ENCODE measurements around the gene ITGA2B. TPM values are rescaled to one million over a fixed set of nuclear protein-coding genes. Genes with fewer than 3 reads are reported as not detected.

The ITGA2B gene
- total RNA-seq, 1 experiment from 2014 or later = 8.3 TPM

DNA sequence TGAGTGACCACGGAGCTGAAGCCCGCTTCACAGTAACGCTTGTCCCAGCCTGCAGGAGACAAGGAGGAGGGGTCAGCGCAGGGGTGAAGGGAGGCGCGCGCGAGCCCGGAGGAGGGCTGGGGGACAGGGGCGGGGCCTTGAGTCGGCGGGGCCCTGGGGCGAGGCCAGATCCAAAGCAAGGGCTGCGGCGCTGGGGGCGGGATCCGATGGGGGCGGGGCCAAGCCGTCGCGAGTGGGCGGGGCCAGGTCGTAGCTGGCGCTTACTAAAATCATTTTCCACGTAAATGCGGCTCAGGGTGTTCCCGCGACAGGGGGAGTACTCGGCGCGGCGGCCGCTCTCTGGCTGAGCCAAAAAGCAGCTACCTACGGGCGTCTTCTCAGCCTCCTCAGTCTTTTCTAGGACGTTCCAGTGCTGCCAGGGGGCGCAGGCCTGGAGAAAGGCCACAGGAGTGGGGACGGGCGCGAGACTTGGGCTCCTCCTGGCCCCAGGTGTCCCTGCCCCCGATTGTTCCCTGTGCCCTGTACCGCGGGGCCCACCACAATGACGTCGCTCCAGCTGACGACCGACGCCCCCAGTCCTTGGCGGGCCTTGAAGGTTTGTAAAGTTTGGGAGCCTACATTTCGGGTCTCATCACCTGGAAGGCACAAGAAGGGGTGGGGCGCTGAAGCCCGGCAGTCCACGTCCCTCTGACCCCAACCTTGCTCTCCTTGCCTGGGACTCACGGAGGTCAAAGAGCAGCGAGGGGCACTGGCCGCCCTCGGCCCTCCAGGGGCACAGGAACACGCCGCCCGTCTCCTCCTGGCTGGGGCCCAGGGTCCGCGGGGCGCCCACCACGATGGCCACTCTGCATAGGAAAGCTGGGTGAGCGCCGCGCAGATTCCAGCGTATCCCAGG, 3.9 kb downstream of the ITGA2B start:
- H2BK120ac ChIP-seq (ENCODE audit: low read depth, low read length, poor library complexity, severe bottlenecking) = no peak overlapping the region
- H3K79me2 ChIP-seq (ENCODE audit: insufficient read depth, low read length) = no peaks in the 10 kb centered on the region
- peaks cover 16% of the 10 kb centered on the region for H3K23me2 ChIP-seq (ENCODE audit: insufficient read length, low read depth, low read length, poor library complexity, severe bottlenecking)
- no peaks in the 10 kb centered on the region for H3K9me3 Mint-ChIP-seq
- no peak overlapping the region for H3K27ac Mint-ChIP-seq
- H3K14ac ChIP-seq (ENCODE audit: insufficient read depth, low read length) = 0 out of 2 replicates have a peak overlapping the region, but pooled peaks have one; percentile 10
- no peak overlapping the region for H2AFZ ChIP-seq (ENCODE audit: low read length)
- H3K23ac ChIP-seq (ENCODE audit: insufficient read length, low read depth, low read length) = no peak overlapping the region
- peaks cover 14% of the 10 kb centered on the region; the same call in 1 of the 2 replicates for H3K27me3 ChIP-seq (ENCODE audit: insufficient read depth, low read length)
- H3K18ac ChIP-seq (ENCODE audit: insufficient read length, low read depth, low read length) = peak overlapping the region; percentile 47
- no peak overlapping the region for H3K9ac ChIP-seq (ENCODE audit: extremely low read depth, insufficient read length, low read length)
- no peak overlapping the region for H4K91ac ChIP-seq (ENCODE audit: insufficient read length, low read depth, low read length)
- H3K56ac ChIP-seq (ENCODE audit: insufficient read length, low read depth, low read length) = no peak overlapping the region
- H2BK15ac ChIP-seq (ENCODE audit: low read depth, low read length) = no peak overlapping the region
- no peak overlapping the region for H2BK12ac ChIP-seq (ENCODE audit: insufficient read length, low read depth, low read length)
- no peak overlapping the region for H4K8ac ChIP-seq (replicated peaks; ENCODE audit: insufficient read length, low read depth, low read length)
- H2AK5ac ChIP-seq (ENCODE audit: insufficient read length, low read length) = no peak overlapping the region
- no CpG with 5 or more reads among the region's 68 CpGs for WGBS (ENCODE audit: extremely low coverage, insufficient read length, low lambda C conversion rate)
- no peaks in the 10 kb centered on the region for H3K9me3 ChIP-seq (ENCODE audit: control insufficient read depth, low read depth, low read length)
- peak overlapping the region; percentile 68 to 85 for H3K4me3 Mint-ChIP-seq
- H3T11ph ChIP-seq (ENCODE audit: low read length) = no peak overlapping the region
- no peaks in the 10 kb centered on the region for H3K36me3 Mint-ChIP-seq (ENCODE audit: insufficient read depth in 1 of 3, low read depth in 3 of 3)
- H2BK20ac ChIP-seq (ENCODE audit: low read depth, low read length, poor library complexity, severe bottlenecking) = no peak overlapping the region
- TF ChIP-seq, protein P1, sequence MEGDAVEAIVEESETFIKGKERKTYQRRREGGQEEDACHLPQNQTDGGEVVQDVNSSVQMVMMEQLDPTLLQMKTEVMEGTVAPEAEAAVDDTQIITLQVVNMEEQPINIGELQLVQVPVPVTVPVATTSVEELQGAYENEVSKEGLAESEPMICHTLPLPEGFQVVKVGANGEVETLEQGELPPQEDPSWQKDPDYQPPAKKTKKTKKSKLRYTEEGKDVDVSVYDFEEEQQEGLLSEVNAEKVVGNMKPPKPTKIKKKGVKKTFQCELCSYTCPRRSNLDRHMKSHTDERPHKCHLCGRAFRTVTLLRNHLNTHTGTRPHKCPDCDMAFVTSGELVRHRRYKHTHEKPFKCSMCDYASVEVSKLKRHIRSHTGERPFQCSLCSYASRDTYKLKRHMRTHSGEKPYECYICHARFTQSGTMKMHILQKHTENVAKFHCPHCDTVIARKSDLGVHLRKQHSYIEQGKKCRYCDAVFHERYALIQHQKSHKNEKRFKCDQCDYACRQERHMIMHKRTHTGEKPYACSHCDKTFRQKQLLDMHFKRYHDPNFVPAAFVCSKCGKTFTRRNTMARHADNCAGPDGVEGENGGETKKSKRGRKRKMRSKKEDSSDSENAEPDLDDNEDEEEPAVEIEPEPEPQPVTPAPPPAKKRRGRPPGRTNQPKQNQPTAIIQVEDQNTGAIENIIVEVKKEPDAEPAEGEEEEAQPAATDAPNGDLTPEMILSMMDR (conservative IDR thresholded peaks at IDR 0.05) = peak; percentile 47; the same call in 2 of the 3 replicates
- no peaks in the 10 kb centered on the region for H4K20me1 ChIP-seq (ENCODE audit: control insufficient read depth, insufficient read depth, insufficient read length)
- H4K5ac ChIP-seq (ENCODE audit: insufficient read length, low read depth, low read length) = no peak overlapping the region
- peak overlapping the region; percentile 62 for H3K4me2 ChIP-seq (ENCODE audit: insufficient read depth, insufficient read length, low read length)
- peaks cover 55% of the 10 kb centered on the region for H3K27me3 Mint-ChIP-seq (ENCODE audit: low read depth)
- peak; percentile 98 for DNase-seq
- H3K4me1 ChIP-seq (ENCODE audit: insufficient read depth, low read length) = no peaks in the 10 kb centered on the region; the same call in 1 of the 2 replicates
- H3K27ac ChIP-seq (ENCODE audit: insufficient read length, low read depth, low read length) = no peak overlapping the region
- no peak overlapping the region for H3K4ac ChIP-seq (ENCODE audit: low read depth, low read length)
- H3K79me1 ChIP-seq (ENCODE audit: insufficient read depth, low read depth, low read length, poor library complexity, severe bottlenecking) = no peaks in the 10 kb centered on the region
- peaks cover 11 to 22% of the 10 kb centered on the region in 2 experiments for H3K4me1 Mint-ChIP-seq
- H2BK5ac ChIP-seq (ENCODE audit: insufficient read length, low read length) = no peak overlapping the region

All from H9 (cell line).